SK-N-SH (cell line): ENCODE results near the gene MGAT4B.

Experiments
- ELF1 ChIP-seq: IDR thresholded peaks from 2 replicates; pipeline ENCODE4 v1.4.0; 2012
- EZH2phosphoT487 ChIP-seq: fragments of 200-600 bp; sonication (generic); IDR thresholded peaks from 2 replicates; pipeline ENCODE4 v1.6.1; 2017; ENCODE audit warnings: low read depth, mixed run types, mild to moderate bottlenecking, antibody characterized with exemption, moderate library complexity, borderline replicate concordance
- POLR2AphosphoS5 ChIP-seq: IDR thresholded peaks from 2 replicates; pipeline ENCODE4 v1.6.1; 2012; ENCODE audit warnings: low read depth, low read length
- TF ChIP-seq, protein P1 (sequence below): fragments of 200-600 bp; sonication (generic); IDR thresholded peaks from 2 replicates; pipeline ENCODE4 v1.6.1; 2017; ENCODE audit warnings: antibody characterized with exemption, mild to moderate bottlenecking, moderate library complexity

GRCh38 chr5:179805070-179805528 is 1.6 kb downstream of the MGAT4B start:
- TF ChIP-seq, protein P1, sequence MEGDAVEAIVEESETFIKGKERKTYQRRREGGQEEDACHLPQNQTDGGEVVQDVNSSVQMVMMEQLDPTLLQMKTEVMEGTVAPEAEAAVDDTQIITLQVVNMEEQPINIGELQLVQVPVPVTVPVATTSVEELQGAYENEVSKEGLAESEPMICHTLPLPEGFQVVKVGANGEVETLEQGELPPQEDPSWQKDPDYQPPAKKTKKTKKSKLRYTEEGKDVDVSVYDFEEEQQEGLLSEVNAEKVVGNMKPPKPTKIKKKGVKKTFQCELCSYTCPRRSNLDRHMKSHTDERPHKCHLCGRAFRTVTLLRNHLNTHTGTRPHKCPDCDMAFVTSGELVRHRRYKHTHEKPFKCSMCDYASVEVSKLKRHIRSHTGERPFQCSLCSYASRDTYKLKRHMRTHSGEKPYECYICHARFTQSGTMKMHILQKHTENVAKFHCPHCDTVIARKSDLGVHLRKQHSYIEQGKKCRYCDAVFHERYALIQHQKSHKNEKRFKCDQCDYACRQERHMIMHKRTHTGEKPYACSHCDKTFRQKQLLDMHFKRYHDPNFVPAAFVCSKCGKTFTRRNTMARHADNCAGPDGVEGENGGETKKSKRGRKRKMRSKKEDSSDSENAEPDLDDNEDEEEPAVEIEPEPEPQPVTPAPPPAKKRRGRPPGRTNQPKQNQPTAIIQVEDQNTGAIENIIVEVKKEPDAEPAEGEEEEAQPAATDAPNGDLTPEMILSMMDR, result no peak
- TF ChIP-seq EZH2phosphoT487 (no peak), ELF1 (no peak), POLR2AphosphoS5 (no peak)
